Measurements from ENCODE around the gene TRAK1.

The TRAK1 gene

DNA sequence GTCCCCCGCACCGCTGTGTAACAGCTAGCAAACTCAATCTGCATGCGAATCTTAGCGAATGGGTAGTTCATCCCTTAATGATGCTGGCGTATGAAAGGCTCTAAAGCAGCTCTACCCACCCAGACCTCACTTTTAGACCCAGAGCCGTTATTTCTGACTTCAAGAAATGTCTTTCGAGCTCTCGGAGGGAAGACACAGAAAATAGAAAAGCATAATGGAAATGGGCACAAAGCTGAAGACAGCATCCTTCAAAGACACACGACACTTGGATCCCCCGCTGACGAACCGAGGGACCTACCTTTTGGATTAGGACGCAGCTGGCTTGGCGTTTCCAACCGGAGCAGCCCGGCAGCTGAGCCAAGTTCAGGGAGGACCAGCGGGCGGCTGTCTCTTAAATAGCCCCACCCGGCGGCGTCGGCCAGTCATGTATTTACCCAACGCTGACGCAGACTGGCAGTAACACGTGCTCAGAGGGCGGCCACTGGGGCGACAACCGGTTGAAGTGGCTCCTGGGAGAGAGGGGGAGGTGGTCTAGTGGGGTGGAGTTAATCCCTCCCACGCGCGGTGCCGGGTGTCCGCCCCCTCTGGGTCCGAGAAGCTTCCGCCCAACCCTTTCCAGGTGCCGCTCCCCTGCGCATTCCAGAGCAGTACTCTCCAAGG, 173.4 kb downstream of the TRAK1 start:
- Histone ChIP-seq H3K79me2 (ENCODE audit: insufficient read depth, low read length) (no peaks in the 10 kb centered on the region), H3K27me3 (ENCODE audit: insufficient read depth, low read length, poor library complexity, severe bottlenecking) (no peaks in the 10 kb centered on the region), H3K4me2 (ENCODE audit: low read depth, low read length, poor library complexity, severe bottlenecking) (no peak overlapping the region), H3K4me3 (ENCODE audit: low read length, poor library complexity, severe bottlenecking) (no peak overlapping the region), H3K9me2 (replicated peaks; ENCODE audit: low read depth, low read length) (no peaks in the 10 kb centered on the region), H3K9me3 (ENCODE audit: insufficient read depth, low read depth, low read length) (0 out of 2 replicates have a peak, but pooled peaks cover 3% of the 10 kb centered on the region), H4K20me1 (ENCODE audit: insufficient read depth, low read length, poor library complexity, severe bottlenecking) (no peaks in the 10 kb centered on the region), H3K4me1 (ENCODE audit: insufficient read depth, low read length, poor library complexity, severe bottlenecking) (no peaks in the 10 kb centered on the region), H3F3A (ENCODE audit: low read depth) (no peaks in the 10 kb centered on the region), H3K36me3 (ENCODE audit: insufficient read depth, low read length) (no peaks in the 10 kb centered on the region), H2AFZ (ENCODE audit: low read length) (no peak overlapping the region), H3K9ac (ENCODE audit: low read depth, low read length, poor library complexity, severe bottlenecking) (no peak overlapping the region)
- TF ChIP-seq EZH2phosphoT487 (IDR thresholded peaks at IDR 0.05; ENCODE audit: borderline replicate concordance): no peak
- TF ChIP-seq, protein P1, sequence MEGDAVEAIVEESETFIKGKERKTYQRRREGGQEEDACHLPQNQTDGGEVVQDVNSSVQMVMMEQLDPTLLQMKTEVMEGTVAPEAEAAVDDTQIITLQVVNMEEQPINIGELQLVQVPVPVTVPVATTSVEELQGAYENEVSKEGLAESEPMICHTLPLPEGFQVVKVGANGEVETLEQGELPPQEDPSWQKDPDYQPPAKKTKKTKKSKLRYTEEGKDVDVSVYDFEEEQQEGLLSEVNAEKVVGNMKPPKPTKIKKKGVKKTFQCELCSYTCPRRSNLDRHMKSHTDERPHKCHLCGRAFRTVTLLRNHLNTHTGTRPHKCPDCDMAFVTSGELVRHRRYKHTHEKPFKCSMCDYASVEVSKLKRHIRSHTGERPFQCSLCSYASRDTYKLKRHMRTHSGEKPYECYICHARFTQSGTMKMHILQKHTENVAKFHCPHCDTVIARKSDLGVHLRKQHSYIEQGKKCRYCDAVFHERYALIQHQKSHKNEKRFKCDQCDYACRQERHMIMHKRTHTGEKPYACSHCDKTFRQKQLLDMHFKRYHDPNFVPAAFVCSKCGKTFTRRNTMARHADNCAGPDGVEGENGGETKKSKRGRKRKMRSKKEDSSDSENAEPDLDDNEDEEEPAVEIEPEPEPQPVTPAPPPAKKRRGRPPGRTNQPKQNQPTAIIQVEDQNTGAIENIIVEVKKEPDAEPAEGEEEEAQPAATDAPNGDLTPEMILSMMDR (conservative IDR thresholded peaks at IDR 0.05; ENCODE audit: low read length): no peak

GRCh38 chr3:42265059-42265991, 174.2 kb downstream of the TRAK1 start:
- no peak overlapping the region for H3K9ac ChIP-seq (ENCODE audit: low read depth, low read length, poor library complexity, severe bottlenecking)
- no peaks in the 10 kb centered on the region for H4K20me1 ChIP-seq (ENCODE audit: insufficient read depth, low read length, poor library complexity, severe bottlenecking)
- TF ChIP-seq, protein P1 (conservative IDR thresholded peaks at IDR 0.05; ENCODE audit: low read length): no peak
- no peak overlapping the region for H2AFZ ChIP-seq (ENCODE audit: low read length)
- no peaks in the 10 kb centered on the region for H3F3A ChIP-seq (ENCODE audit: low read depth)
- no peaks in the 10 kb centered on the region for H3K9me2 ChIP-seq (replicated peaks; ENCODE audit: low read depth, low read length)
- no peaks in the 10 kb centered on the region for H3K79me2 ChIP-seq (ENCODE audit: insufficient read depth, low read length)
- H3K4me1 ChIP-seq (ENCODE audit: insufficient read depth, low read length, poor library complexity, severe bottlenecking): no peaks in the 10 kb centered on the region
- no peak overlapping the region for H3K4me2 ChIP-seq (ENCODE audit: low read depth, low read length, poor library complexity, severe bottlenecking)
- H3K9me3 ChIP-seq (ENCODE audit: insufficient read depth, low read depth, low read length): 0 out of 2 replicates have a peak, but pooled peaks cover 3% of the 10 kb centered on the region
- H3K27me3 ChIP-seq (ENCODE audit: insufficient read depth, low read length, poor library complexity, severe bottlenecking): no peaks in the 10 kb centered on the region
- H3K4me3 ChIP-seq (ENCODE audit: low read length, poor library complexity, severe bottlenecking): no peak overlapping the region
- no peaks in the 10 kb centered on the region for H3K36me3 ChIP-seq (ENCODE audit: insufficient read depth, low read length)

GRCh38 chr3:42266085-42266484, 174.9 kb downstream of the TRAK1 start, which contains the start of gene CCK:
TSS of gene CCK (minus strand) at chr3:42266185. CDS start at chr3:42263630, 2,555 bp downstream.
- Histone ChIP-seq H2AFZ (ENCODE audit: low read length) (no peak within 1 kb of the TSS), H3K4me3 (ENCODE audit: low read length, poor library complexity, severe bottlenecking) (no peak within 1 kb of the TSS), H3K9me2 (replicated peaks; ENCODE audit: low read depth, low read length) (no peaks in the 10 kb centered on the region), H4K20me1 (ENCODE audit: insufficient read depth, low read length, poor library complexity, severe bottlenecking) (no peaks in the 10 kb centered on the region), H3K4me1 (ENCODE audit: insufficient read depth, low read length, poor library complexity, severe bottlenecking) (no peaks in the 10 kb centered on the region), H3K27me3 (ENCODE audit: insufficient read depth, low read length, poor library complexity, severe bottlenecking) (no peaks in the 10 kb centered on the region), H3K79me2 (ENCODE audit: insufficient read depth, low read length) (no peaks in the 10 kb centered on the region), H3K4me2 (ENCODE audit: low read depth, low read length, poor library complexity, severe bottlenecking) (no peak within 1 kb of the TSS), H3K36me3 (ENCODE audit: insufficient read depth, low read length) (no peaks in the 10 kb centered on the region), H3K9me3 (ENCODE audit: insufficient read depth, low read depth, low read length) (0 out of 2 replicates have a peak, but pooled peaks cover 3% of the 10 kb centered on the region), H3K9ac (ENCODE audit: low read depth, low read length, poor library complexity, severe bottlenecking) (no peak within 1 kb of the TSS), H3F3A (ENCODE audit: low read depth) (no peaks in the 10 kb centered on the region)
- no peak for TF ChIP-seq EZH2phosphoT487 (IDR thresholded peaks at IDR 0.05; ENCODE audit: borderline replicate concordance)
- TF ChIP-seq, protein P1 (conservative IDR thresholded peaks at IDR 0.05; ENCODE audit: low read length): no peak
